ENCODE results near the gene F10. TPM values are rescaled to one million over a fixed set of nuclear protein-coding genes. Genes with fewer than 3 reads are reported as not detected.

The F10 gene
- total and polyA plus RNA-seq, 2 of the 13 experiments (the other 11 are each of a cell fraction or from before 2014, with no cell fraction given), result 58.4 to 237 TPM

- TF ChIP-seq ZBTB49 (CRISPR knock-in tag; IDR thresholded peaks at IDR 0.05; ENCODE audit: borderline replicate concordance), result no peak
- TF ChIP-seq SRSF4 (IDR thresholded peaks at IDR 0.05; ENCODE audit: low read depth, low read length, poor library complexity, severe bottlenecking), result no peak
- TF ChIP-seq ZBTB37 (CRISPR knock-in tag; IDR thresholded peaks at IDR 0.05), result no peak
- TF ChIP-seq GTF2F1 (IDR thresholded peaks at IDR 0.05; ENCODE audit: low read length), result no peak
- no peak for TF ChIP-seq IKZF1 (IDR thresholded peaks at IDR 0.05)
- TF ChIP-seq CSRNP2 (CRISPR knock-in tag; conservative IDR thresholded peaks at IDR 0.05; ENCODE audit: low read depth), result no peak
- TF ChIP-seq ELF3 (CRISPR knock-in tag; IDR thresholded peaks at IDR 0.05), result 0 out of 2 replicates have a peak, but pooled peaks have one; percentile 12
- TF ChIP-seq ZFP62 (CRISPR knock-in tag; IDR thresholded peaks at IDR 0.05), result no peak
- TF ChIP-seq PPARG (CRISPR knock-in tag; conservative IDR thresholded peaks at IDR 0.05), result no peak
- TF ChIP-seq SMYD3 (CRISPR knock-in tag; IDR thresholded peaks at IDR 0.05), result no peak
- no peak for TF ChIP-seq SETDB1 (CRISPR knock-in tag; IDR thresholded peaks at IDR 0.05; ENCODE audit: borderline replicate concordance)
- no peak for TF ChIP-seq PHF21A (CRISPR knock-in tag; IDR thresholded peaks at IDR 0.05)
- TF ChIP-seq GABPB1 (CRISPR knock-in tag; IDR thresholded peaks at IDR 0.05), result no peak
- TF ChIP-seq TEAD2 (CRISPR knock-in tag; IDR thresholded peaks at IDR 0.05), result no peak
- no peak for TF ChIP-seq MIER2 (CRISPR knock-in tag; IDR thresholded peaks at IDR 0.05)
These were observed 915 bp downstream of the F10 start (continued) for GRCh38 chr13:113123226-113124201.
